BLaER1 (cell line): Measurements from ENCODE around the gene TEX51.

Source experiments
- H3K27ac ChIP-seq: shearing (Covaris generic); formaldehyde crosslinking; 2 replicates; pipeline ENCODE4 v1.8.1; 2022
- H3K27me3 ChIP-seq: shearing (Covaris generic); formaldehyde crosslinking; 2 replicates; pipeline ENCODE4 v1.8.1; 2022
- H3K36me3 ChIP-seq: shearing (Covaris generic); formaldehyde crosslinking; 2 replicates; pipeline ENCODE4 v1.8.1; 2022
- H3K4me1 ChIP-seq: shearing (Covaris generic); formaldehyde crosslinking; 2 replicates; pipeline ENCODE4 v1.8.1; 2022
- H3K4me2 ChIP-seq: shearing (Covaris generic); formaldehyde crosslinking; 2 replicates; pipeline ENCODE4 v1.8.1; 2022
- H3K4me3 ChIP-seq: shearing (Covaris generic); formaldehyde crosslinking; 2 replicates; pipeline ENCODE4 v1.8.1; 2022
- H3K9ac ChIP-seq: shearing (Covaris generic); formaldehyde crosslinking; 2 replicates; pipeline ENCODE4 v1.8.1; 2022
- H3K9me3 ChIP-seq: shearing (Covaris generic); formaldehyde crosslinking; 2 replicates; pipeline ENCODE4 v1.8.1; 2022
- H4K20me1 ChIP-seq: shearing (Covaris generic); formaldehyde crosslinking; 2 replicates; pipeline ENCODE4 v1.8.1; 2022
- Cebpa-rat ChIP-seq: shearing (Covaris generic); IDR thresholded peaks from 2 replicates; pipeline ENCODE4 v1.8.1; 2022

TEX51 gene

DNA sequence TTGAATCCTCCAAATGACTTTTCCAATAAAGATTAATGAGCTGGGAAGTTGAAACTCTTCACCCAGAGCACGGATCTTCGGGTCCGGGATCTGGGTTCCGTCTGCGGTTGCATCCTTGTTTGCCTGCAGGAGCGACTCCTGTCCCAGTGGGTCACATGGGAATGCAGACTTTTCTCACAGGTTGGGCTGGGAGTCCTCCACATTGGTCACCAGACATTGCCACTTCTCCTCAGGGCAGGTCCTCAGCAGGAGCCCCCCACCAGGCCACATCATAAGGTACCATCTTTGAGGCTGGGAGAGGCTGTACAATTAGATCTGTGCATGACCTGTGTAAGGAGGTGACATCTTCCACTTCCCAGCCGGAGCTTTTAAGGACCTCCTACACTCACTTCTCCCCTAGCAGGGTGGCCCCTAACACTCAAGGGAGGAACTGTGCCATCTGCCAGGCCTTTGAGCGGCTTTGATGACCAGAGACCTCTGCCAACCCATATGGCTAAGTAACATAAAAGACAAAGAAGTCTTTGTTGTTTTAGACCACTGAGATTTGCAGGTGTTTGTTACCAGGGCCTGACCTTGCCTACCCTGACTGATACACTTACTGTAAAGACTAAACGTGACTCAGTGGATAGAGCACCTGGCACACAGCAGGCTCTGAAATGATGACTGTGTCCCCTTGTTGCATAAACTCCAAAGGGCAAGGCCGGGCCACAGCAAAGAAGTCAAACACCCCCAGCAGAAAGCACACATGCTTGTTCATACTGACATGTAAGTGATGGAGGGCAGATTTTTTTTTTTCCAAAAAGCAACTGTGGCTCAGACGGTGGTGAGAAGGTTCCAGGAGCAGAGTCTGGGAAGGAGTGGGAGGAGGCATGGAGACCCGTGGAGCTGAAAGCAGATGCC, 7.9 kb upstream of the TEX51 start:
- no peaks in the 10 kb centered on the region for H4K20me1 ChIP-seq
- no peak overlapping the region for H3K4me3 ChIP-seq

GRCh38 chr2:126891681-126892500, 6.8 kb upstream of the TEX51 start:
- H3K36me3 ChIP-seq: no peaks in the 10 kb centered on the region
- H3K27ac ChIP-seq: no peak overlapping the region
- TF ChIP-seq Cebpa-rat: no peak
- H3K4me3 ChIP-seq: no peak overlapping the region
- no peak overlapping the region for H3K9ac ChIP-seq
- no peaks in the 10 kb centered on the region for H3K9me3 ChIP-seq
- no peak overlapping the region for H3K4me2 ChIP-seq
- H3K27me3 ChIP-seq: no peaks in the 10 kb centered on the region
- H4K20me1 ChIP-seq: no peaks in the 10 kb centered on the region
- H3K4me1 ChIP-seq: peaks cover 5% of the 10 kb centered on the region; the same call in 1 of the 2 replicates

More for the DNA sequence above, 7.9 kb upstream of the TEX51 start:
- peaks cover 5% of the 10 kb centered on the region; the same call in 1 of the 2 replicates for H3K4me1 ChIP-seq
- no peaks in the 10 kb centered on the region for H3K27me3 ChIP-seq
- no peak overlapping the region for H3K27ac ChIP-seq
- H3K4me2 ChIP-seq: no peak overlapping the region
- H3K9ac ChIP-seq: no peak overlapping the region
- no peak for TF ChIP-seq Cebpa-rat
- H3K9me3 ChIP-seq: no peaks in the 10 kb centered on the region
- no peaks in the 10 kb centered on the region for H3K36me3 ChIP-seq

GRCh38 chr2:126893153-126893552, 5.5 kb upstream of the TEX51 start:
- H3K4me3 ChIP-seq: no peak overlapping the region
- H3K4me1 ChIP-seq: peaks cover 5% of the 10 kb centered on the region; the same call in 1 of the 2 replicates
- no peaks in the 10 kb centered on the region for H3K9me3 ChIP-seq
- H3K36me3 ChIP-seq: no peaks in the 10 kb centered on the region
- H3K27me3 ChIP-seq: no peaks in the 10 kb centered on the region
- no peak overlapping the region for H3K4me2 ChIP-seq
- no peak for TF ChIP-seq Cebpa-rat
- no peak overlapping the region for H3K27ac ChIP-seq
- H3K9ac ChIP-seq: no peak overlapping the region
- no peaks in the 10 kb centered on the region for H4K20me1 ChIP-seq

DNA sequence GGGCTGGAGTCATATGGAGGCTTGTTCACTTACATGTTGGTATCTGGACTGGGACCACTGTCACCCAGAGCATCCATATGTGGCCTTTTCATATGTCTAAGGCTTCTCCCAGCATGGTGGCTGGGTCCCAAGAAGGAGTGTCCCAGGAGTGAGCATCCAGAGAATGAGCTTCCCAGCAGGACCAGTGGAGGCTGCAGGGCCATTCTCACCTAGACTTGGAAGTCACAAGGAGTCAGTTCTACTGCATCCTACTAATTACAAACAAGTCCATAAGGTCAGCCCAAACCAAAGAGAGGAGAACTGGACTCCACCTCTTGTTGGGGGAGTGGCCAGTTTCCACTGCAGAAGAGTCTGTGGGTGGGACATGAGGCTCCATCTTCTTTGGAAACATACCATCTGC, 5.1 kb upstream of the TEX51 start:
- TF ChIP-seq Cebpa-rat: no peak
- Histone ChIP-seq H4K20me1 (no peaks in the 10 kb centered on the region), H3K4me2 (no peak overlapping the region), H3K9me3 (no peaks in the 10 kb centered on the region), H3K9ac (no peak overlapping the region), H3K4me1 (peaks cover under 1% of the 10 kb centered on the region; the same call in 1 of the 2 replicates), H3K27ac (no peak overlapping the region), H3K27me3 (no peaks in the 10 kb centered on the region), H3K36me3 (no peaks in the 10 kb centered on the region), H3K4me3 (no peak overlapping the region)

- Histone ChIP-seq H3K36me3 (no peaks in the 10 kb centered on the region), H3K9ac (no peak overlapping the region), H3K4me1 (no peaks in the 10 kb centered on the region), H3K27ac (no peak overlapping the region), H3K9me3 (no peaks in the 10 kb centered on the region), H3K4me3 (no peak overlapping the region), H3K27me3 (no peaks in the 10 kb centered on the region), H4K20me1 (no peaks in the 10 kb centered on the region), H3K4me2 (no peak overlapping the region)
- TF ChIP-seq Cebpa-rat: no peak
Measured at GRCh38 chr2:126894082-126894481, 4.6 kb upstream of the TEX51 start.

DNA sequence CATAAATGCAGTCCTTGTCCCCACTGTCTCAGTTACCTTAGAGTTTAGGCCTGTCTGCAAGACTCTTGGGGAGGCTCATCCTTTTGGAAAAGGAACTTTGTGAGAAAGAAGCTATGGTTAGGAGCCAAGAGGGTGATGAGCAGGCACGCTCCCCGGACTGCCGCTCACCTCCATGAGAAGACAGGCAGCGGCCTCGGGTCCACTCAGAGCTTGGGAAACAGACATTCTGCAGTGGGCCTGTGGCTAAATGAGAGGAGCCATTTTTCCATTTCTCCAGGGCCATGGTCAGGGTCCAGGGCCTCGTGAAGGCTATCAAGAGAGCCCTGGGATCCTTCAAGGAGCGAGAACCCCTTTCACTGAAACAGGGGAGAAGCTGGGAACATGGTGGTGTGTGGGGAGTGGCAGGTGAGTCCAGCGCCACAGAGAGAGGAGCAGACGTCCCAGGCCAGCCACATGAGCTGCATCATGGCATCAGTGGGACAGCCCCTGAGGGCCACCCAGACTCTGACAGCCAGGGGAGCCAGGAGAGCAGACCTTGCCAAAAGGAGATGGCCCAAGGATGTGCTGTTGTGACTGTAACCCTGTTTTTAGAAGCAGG, 4.0 kb upstream of the TEX51 start:
- no peak overlapping the region for H3K27ac ChIP-seq
- TF ChIP-seq Cebpa-rat: no peak
- no peak overlapping the region for H3K4me2 ChIP-seq
- H3K9ac ChIP-seq: no peak overlapping the region
- H3K4me1 ChIP-seq: no peaks in the 10 kb centered on the region
- no peaks in the 10 kb centered on the region for H4K20me1 ChIP-seq
- no peaks in the 10 kb centered on the region for H3K27me3 ChIP-seq
- H3K9me3 ChIP-seq: no peaks in the 10 kb centered on the region
- no peak overlapping the region for H3K4me3 ChIP-seq
- H3K36me3 ChIP-seq: no peaks in the 10 kb centered on the region

GRCh38 chr2:126895336-126895735, 3.4 kb upstream of the TEX51 start:
- H3K4me3 ChIP-seq: no peak overlapping the region

GRCh38 chr2:126896471-126896870, 2.2 kb upstream of the TEX51 start:
- no peaks in the 10 kb centered on the region for H4K20me1 ChIP-seq
- no peaks in the 10 kb centered on the region for H3K27me3 ChIP-seq
- H3K9me3 ChIP-seq: no peaks in the 10 kb centered on the region
- no peak overlapping the region for H3K4me3 ChIP-seq
- H3K4me2 ChIP-seq: no peak overlapping the region
- no peaks in the 10 kb centered on the region for H3K4me1 ChIP-seq
- H3K9ac ChIP-seq: no peak overlapping the region
- no peak for TF ChIP-seq Cebpa-rat
- no peaks in the 10 kb centered on the region for H3K36me3 ChIP-seq
- H3K27ac ChIP-seq: no peak overlapping the region

More at GRCh38 chr2:126895336-126895735, 3.4 kb upstream of the TEX51 start:
- no peaks in the 10 kb centered on the region for H3K36me3 ChIP-seq
- H3K27me3 ChIP-seq: no peaks in the 10 kb centered on the region
- TF ChIP-seq Cebpa-rat: no peak
- no peak overlapping the region for H3K27ac ChIP-seq
- H4K20me1 ChIP-seq: no peaks in the 10 kb centered on the region
- H3K4me1 ChIP-seq: no peaks in the 10 kb centered on the region
- no peaks in the 10 kb centered on the region for H3K9me3 ChIP-seq
- H3K4me2 ChIP-seq: no peak overlapping the region
- no peak overlapping the region for H3K9ac ChIP-seq

DNA sequence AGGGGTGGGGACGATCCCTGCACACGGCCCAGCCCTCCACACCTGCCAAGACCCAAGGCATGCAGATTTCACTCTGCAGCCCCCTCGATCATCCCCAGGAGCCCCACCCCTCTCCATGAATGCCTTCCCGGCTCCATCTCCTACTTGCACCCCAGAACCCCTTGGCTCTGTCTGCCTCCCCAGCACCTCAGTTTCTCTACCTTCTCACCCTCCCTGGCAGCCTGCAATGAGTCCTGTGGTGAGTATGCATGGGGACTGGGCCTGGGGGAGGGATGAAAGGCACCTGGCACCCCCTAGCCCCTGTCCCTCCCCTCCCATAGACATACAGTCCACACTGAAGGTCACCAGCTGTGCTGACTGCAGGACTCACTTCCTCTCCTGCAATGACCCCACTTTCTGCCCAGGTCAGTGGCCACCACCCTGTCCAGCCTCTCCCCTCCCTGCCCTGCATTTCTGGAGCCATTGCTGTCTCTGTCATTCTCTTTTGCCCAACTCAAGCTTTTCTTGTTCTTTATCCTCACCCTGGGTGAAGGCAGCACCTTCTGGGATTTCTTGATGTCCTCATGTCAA, 1.0 kb downstream of the TEX51 start:
- no peaks in the 10 kb centered on the region for H3K27me3 ChIP-seq
- H3K4me3 ChIP-seq: no peak overlapping the region
- no peaks in the 10 kb centered on the region for H3K36me3 ChIP-seq
- H3K4me2 ChIP-seq: no peak overlapping the region
- H3K4me1 ChIP-seq: 0 out of 2 replicates have a peak, but pooled peaks cover 5% of the 10 kb centered on the region
- H4K20me1 ChIP-seq: no peaks in the 10 kb centered on the region
- H3K27ac ChIP-seq: no peak overlapping the region
- no peak overlapping the region for H3K9ac ChIP-seq
- peaks cover 13% of the 10 kb centered on the region for H3K9me3 ChIP-seq
- no peak for TF ChIP-seq Cebpa-rat
